ENCODE results near the gene MLLT6.

Gene MLLT6

DNA sequence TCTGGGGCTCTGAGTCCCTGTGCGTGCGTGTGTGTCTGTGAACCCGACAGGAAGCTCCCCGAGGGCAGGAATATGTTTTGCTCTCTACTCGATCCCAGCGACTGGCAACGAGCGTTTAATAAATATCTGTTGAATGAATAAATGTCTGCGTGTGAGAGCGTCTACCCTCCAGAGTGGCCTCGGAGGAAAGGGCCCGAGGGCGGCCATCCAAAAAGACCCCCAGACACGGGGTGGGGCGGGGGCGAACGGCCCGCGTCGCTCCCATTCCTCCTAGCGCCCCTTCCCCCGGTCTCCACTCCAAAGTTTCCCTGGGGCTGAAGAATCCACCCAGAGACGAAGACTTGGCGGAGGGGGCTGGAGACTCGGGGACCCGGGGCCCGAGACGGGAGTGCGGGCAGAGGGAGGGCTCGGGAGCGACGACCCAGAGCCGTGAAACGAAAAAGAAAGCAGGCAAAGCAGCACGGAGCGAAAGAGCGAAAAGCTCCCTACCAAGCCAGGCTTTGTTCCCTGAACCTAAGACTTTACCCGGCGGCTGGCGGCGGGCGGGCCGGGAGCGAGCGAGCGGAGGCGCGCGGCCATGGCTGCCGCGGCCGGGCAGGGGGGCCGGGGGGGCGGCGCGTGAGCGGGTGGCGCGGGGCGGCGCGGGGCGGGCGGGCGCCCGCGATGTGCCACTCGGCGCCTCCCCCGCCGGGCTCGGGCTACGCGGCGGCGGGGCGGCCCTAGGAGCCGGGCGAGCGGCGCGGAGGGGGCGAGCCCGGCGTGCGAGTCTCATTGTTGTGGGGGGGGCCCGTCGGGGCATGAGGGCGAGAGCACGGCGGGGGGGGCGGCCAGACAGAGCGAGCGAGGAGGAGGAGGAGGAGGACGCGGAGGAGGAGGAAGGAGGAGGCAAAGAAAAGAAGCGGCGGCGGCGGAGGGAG is at the start of gene MLLT6:
MLLT6 (plus strand) TSS at position 668 of the 917 bp plus-strand sequence. CDS start 360 bp downstream, outside the sequence.
- peak; percentile 43 to 50 for DNase-seq

DNA sequence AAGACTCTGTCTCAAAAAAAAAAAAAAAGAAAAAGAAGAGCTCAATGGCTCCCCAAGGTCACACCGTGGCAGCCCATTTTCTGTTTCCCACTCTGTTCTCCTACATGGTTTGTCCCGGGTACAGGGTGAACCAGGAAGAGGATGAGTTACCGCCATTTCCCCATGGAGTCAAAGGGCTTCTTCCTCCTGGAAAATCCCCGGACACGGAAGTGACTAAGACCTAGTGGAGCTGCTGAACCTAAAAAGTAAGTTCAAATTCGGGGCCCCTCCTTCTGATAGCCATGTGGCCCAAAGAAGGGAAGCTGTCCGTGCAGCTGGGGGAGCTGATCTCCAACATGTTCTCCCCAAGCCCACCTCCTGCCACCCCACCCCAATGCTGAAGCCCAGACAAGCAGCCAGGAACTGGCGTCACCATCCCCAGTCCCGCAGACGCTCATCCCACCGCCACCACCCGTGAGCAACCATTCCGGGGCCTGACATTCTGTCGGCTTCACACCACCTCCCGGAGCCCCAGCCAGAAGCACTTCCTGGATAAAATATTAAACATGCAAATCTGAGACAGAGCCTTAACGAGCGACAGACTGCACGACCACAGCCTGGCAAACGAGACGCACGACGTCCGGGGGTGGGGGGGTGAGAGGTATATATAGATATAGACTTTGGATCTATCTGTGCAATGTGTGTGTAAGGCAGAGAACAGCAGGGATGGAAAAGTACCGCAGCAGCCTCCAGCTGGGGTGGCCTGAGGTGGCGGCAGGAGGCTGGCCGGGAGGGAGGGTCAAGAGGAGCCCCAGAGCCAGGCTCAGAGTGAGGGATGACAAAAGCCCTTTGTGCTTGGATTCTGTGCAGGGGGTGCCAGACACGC is 47.9 kb upstream of the MLLT6 start:
- DNase-seq, result peak in 1 of 2 donors; percentile 65

DNA sequence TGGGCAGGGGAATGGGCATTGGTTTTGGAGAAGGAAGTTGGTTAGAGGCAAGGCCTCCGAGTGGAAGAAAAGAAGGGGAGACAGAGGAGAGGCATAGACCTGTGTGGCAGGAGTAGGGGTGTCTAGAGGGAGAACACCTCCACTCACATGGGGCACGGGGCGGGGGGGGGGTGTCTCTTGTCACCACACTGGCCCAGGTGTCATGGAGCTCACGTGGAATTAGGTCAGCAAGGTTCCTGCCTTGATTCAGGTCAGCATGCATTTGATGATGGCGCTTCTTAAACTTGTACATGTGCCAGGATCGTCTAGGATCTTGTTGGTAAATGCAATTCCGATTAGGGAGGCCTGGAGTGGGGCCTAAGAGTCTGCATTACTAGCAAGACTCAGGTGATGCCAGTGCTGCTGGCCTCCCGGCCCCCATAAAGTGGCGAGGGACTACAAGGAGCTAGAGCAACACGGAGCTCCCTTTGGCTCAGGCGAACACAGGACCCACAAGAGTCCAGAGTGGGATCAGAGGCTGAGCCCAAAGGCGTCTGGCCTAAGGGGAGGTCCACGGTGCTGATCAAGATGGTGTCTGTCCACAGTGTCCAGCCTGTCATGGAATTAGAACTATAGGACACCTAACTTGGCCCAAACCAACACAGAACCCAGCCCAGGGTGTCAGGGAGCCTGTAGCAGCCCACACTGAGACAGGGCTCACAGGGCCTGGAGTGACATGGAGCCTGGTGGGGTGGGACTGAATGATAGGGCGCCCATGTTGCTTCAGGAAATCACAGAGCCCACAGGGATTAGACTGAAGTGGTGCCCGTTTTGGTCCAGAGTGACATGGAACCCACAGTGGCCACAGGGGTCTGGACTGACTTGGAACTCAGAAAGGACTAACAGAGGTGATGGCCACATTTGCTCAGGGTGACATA is 47.0 kb upstream of the MLLT6 start:
- no peak for DNase-seq

DNA sequence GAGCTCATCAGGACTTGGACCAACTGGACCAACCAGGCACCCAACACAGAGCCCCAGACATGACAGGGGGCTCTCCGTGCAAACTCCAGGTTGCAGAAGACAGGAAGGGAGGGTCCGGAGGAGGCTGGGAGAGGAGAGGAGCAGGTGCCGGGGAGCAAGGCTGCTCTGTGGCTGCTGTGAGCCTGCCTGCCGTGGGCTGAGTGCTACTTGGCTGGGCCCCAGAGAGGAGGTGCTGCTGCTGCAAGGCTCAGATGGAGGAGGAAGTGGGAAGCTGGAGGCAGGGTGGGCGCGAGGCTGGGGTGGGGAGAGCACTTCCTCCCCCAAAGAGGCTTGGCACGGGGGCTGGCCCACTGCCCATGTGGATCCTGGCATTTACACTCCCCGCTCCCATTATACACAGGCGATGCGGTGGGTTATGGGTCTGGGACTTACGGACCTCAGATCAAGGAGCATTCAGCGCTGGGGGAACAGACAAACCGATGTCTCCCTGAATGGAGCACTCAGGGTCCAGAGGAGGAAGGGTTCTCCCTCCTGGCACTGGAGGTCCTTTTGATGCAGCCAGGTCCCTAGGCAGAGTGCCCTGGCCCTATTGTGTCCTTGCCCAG is 46.2 kb upstream of the MLLT6 start:
- peak in 1 of 2 donors; percentile 16 for DNase-seq

DNA sequence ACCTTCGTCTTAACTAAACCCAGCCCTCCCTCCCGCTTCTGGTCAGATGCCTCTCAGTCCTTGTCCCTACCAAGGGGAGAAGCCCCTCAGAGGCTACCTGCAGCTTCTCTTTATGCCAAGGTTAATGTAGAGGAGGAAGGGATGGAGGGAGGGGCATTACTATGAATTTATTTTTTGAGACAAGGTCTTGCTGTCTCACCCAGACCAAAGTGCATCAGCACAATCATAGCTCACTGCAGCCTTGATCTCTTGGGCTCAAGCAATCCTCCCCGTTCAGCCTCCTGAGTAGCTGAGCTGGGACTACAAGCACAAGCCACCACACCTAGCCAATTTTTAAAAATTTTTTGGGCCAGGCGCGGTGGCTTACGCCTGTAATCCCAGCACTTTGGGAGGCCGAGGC is 45.7 kb upstream of the MLLT6 start:
- no peak for DNase-seq

DNA sequence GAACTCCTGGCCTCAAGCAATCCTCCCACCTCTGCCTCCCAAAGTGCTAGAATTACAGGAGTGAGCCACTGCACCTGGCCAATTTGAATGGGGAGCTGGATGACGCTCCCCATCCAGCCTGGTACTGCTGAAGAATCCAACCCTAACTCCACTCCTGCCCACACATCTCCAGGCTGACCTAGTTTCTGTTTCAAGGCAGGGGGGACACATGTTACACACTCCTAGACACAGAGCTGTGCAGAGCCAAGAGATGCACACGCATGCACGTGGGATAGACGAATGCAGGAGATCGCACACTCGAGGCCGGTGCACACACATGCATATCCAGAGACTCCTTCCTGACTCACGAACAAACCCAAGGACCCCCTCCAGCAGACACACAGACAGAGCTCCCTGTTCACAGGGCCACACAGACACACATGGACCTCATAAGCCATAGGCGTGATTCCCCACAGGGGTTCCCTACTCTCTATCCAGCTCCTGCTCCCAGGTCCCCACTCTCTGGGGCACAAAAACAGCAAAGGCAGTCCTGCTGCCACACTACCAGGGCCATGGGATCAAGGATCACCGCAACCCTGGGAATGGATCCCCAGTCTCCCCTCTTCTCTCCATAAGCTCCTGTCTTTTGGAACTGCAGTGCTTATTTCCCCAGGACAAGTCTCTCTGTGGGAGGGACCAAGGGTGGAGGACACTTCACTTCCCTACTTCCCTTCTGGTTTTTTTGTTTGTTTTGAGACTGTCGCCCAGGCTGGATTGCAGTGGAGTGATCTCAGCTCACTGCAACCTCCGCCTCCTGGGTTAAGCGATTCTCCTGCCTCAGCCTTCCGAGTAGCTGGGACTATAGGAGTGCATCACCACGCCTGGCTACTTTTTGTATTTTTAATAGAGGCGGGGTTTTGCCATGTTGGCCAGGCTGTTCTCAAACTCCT is 44.7 kb upstream of the MLLT6 start:
- peak; percentile 83 to 88 for DNase-seq

DNA sequence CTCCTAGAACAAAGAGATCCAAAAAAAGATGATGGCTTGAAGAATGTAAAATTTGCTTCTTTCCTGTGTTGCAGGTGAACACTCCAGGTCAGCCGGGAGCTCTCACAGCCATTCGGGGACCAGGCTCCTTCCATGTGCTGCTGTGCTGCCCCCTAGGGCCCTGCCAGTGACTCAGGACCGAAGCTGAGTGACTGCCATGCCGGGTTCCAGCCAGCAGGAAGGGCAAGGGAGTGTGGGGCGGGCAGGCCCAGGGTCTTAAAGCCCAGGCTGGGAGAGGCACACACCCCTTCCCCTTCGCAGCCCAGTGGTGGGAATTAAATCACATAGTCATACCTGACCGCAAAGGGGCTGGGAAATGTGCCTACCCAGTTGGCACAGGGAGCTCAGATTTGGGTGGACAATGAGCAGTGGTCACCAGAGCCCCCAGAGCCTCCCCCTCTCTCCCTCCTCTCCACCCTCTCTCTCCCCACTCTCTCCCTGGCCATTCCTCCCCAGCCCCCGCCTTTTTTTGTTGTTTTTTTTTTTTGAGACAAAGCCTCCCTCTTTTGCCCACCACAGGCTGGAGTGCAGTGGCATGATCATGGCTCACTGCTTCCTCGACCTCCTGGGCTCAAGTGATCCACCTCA is 41.8 kb upstream of the MLLT6 start:
- peak; percentile 42 to 47 for DNase-seq

DNA sequence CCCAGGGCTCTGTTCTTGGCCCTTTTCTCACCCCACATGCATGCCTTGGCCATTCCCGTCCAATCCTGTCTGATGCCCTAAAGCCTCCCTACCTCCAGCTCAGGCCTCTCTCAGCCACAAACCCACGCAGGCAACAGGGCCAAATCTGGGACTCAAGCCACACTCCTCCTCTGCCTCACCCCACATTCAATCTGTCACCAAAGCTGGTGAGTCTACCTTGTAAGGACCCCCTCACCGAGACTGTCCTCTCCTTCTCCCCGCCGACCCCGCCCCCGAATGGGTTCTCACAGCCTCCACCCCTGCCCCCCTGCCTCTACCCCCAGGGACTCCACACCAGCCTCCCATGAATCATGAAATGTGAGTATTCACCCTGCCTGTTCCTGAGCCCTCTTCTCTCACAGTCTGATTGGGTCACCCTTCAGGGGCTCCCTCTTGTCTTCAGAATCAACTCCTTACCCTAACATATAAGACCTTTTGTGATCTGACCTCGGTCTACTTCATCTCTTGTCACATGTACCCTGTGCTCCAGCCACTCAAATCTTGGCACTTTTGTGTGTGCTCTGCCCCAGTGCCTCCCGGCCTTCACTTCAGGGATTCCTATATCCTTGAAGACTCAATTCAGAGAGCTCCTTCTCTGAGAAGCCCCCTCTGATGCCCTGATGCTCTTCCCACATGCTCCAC is 41.0 kb upstream of the MLLT6 start:
- DNase-seq, result no peak

DNA sequence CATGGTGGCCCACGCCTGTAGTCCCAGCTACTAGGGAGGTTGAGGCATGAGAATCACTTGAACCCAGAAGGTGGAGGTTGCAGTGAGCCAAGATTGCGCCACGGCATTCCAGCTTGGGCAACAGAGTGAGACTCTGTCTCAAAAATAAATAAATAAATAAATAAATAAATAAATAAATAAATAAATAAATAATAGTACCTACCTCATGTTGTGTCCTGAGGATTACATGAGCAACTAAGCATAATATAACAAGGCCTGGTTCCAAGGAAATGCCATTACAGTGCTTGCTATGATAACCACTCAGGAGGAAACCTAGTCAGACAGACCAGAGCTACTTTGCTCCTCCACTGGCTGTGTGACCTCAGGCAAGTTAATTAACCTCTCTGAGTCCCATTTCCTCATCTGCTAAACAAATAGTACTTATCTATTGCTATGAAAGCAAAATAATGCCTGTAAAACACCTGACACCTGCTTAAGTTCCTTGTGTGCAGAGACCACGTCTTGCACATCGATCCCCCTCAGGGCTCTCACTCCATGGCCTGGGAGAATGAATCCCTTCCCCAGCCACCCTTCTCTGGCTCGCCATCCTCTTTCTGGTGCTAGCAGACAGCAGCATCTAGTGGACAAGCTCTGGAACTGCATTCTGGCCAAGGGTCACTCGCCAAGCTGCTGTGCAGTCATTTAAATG is 37.8 kb upstream of the MLLT6 start:
- peak; percentile 57 to 86 for DNase-seq

DNA sequence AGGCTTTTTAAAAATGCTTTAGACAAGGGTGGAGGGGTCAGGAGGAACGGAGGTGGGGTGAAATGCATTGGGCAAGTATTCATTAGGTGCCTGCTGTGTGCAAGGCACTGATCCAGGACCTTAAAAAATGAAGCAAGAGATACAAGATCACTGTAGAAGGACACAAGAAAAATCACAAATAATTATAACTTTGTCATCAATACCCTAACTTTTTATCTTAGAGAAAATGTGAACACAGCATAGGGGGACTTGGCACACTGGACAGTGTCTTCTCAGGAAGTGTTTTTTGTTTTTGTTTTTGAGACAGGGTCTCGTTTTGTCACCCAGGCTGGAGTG is 37.3 kb upstream of the MLLT6 start:
- DNase-seq, result no peak

DNA sequence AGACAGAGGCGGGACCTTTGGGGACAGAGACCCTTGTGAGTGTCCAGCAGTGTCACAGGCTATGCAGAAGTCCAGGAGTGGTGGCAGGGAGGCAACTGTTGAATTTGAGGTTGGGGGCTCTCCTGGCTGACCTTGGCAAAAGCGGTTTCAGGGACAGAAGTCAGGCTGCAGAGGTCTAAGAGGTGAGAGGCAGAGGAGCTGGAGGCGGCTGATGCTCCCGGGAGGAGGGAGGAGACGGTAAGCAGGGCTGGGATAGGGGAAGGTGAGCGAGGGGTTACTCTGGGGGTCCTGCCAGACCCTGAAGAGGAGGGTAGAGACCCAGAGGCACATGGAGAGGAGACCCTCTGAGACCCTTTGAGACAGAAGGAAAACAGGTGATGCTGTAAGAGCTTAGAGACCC is 35.6 kb upstream of the MLLT6 start:
- DNase-seq, result no peak

DNA sequence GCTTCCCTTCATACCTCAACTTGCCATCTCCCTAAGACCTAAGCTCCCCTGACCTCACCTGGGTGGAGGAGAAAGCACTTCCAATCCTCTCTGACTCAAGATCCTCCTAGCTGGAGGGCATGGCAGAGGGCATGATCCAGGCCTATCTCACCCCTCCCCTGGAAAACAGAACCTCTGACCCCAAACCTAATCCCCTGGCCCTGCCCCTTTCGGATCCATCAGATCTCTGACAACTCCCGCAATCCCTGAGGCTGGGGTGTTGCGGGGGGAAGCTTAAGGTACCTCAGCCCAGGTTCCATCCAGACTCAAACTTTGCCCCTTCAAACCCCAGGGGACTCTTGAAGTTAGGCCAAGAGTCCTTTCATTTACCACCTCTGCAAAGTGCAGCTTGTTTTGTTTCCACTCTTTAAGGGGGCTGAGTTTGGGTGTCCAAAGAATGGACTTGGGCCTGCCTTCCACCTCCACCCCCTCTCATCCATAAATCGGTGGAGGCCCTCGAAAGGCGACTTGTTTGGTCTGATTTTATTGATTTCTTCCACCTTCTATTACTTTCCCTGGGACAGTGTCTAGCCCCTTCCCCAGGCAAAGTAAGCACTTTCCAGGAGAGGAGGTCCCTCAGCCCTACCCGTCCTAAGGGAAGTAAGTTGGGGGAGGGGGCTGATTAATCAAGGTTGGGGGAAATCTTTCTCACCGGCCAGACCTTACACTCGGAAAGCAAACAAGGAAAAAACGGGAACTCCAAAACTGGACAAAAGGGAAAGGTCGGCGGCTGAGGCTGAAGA is 32.9 kb upstream of the MLLT6 start:
- DNase-seq, result no peak

DNA sequence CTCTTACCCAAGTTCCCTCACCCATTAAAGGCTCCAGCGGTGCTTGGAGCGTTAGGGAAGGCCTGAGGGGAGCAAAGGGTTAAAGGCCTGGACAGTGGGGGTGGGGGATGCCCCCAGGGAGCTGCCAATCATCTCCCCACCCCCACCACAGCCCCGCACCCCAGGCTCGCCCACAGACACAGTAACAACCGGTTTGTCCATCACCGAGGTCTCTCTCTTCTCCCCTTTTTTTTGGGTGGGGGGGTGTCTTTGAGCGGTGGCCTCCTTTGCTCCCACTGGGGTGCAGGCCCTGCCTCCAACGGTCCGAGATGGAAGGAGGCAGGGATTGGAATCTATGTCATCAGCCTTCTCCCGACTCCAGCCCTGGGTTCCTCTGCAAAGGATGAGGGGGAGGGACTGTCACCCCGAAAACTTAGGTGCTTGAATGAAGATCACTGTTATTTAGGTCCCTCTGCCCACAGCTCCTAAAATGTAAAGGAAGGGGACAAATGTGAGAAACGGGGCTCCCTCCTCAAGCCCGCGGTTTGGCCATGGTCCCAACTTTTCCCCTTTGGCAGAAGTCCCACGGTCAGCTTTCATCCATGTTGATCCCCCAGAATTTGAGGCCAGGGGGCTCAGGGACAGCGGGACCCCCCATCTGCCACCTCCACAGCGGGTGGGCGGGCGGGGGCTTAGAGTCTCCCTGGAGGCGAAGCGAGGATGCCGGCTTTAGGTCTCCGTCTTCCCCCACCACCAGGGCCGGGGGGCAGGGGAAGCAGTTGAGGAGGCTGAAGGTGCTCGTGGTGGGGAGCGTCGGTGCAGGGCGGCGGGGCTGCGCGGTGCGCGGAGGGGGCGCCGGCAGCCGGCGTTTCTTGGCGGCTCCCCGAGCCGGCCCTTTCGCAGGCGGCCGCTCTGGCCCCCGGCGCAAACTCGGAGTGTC is 32.0 kb upstream of the MLLT6 start:
- no peak for DNase-seq

DNA sequence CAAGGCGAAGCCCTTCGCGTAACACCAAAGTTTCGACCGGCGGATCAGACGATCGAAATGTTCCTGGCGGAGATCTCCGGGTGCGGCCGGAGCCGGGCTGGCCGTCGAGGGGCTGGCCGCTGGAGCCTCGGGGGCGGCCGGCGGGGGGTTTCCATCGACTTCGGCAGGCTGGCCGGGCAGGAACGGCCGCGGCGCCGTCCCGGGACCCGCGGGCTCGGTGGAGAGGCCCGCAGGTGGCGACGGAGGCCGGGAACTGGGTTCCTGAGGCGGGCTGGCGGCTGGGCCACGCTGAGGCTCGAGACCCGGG is 31.4 kb upstream of the MLLT6 start:
- no peak for DNase-seq

DNA sequence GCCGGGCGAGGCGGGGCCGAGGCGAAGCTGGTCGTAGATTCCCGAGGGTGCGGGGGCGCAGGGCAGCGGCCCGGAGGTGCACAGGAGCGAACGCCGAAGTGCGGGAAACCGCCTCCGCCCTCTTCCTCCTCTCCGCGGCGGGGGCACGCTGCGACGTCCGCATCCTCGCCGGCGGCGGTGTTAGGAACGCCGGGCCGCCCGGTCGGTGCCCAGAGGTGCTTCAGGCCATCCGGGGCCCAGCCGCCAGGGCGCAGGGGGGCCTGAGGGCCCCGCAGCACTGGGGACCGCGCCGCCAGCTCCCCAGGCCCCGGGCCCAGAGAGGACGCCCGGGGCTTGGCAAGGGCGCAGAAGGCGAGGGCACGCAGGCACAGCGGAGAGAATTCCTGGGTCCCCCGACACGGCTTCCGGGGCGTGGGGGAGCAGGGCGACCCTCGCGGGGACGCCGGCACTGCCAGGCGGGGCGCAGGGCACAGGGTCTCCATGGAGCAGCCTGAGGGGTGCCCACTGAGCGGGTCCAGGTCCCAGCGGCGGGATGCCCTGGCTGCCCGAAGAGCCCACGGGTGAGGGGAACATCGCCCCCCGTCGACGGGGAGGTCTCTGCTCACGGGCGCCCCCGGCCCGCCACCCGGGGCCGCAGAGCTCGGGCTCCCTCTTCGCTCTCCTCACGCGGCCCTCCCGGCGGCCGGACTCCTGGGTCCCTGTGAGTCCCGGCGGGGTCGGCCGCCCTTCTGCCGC is 30.9 kb upstream of the MLLT6 start:
- no peak for DNase-seq

DNA sequence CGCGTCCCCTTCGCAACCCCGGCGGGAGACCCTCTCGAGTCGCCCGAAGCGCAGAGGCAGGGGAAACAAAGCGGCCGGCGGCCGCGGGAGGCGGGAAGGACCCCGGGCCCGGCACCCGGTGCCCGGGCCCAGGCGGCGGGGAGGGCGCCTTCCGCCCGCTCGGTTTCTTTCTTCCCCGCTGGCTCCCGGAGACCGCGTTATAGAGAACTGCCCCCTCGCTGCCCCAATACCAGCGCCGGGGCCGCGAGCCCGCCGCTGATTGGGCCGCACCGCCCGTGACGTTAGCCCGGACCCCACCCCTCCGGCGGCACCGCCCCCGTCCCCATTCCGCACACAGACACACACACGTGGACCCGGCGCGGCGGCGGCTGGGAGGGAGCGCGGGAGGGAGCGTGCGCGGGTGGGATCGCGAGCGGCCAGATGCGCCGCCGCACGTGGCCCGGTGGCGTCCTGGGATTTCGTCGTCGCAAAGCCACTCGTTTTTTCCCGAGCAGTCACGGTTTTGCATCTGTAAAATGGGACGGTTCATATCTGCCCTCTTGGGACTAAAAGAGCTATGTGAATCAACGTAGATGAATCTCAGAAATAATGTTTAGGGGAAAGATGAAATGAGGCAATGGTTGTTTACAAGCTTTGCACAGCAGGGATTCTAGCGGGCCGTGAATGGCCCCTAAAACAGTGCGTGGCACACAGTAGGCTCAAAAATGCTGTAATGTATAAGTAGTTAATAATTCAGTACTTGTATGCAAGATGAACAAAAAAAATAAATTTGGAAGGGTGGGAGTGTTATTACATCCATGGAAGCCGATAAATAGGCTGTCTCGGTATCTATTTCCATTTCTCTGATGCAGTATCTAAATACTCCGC is 30.1 kb upstream of the MLLT6 start, which contains the start of gene EPOP:
EPOP (minus strand) TSS at position 209 of the 867 bp plus-strand sequence. CDS start 462 bp downstream, outside the sequence.
- DNase-seq, result peak; percentile 80 to 91
